ENCODE measurements around the gene MORC2. TPM values are rescaled to one million over a fixed set of nuclear protein-coding genes. Genes with fewer than 3 reads are reported as not detected.

The MORC2 gene
- total RNA-seq, 1 donor from 2014 or later = 19.3 TPM

GRCh38 chr22:30984317-30984716 is 15.7 kb upstream of the MORC2 start:
- no peak overlapping the region for H3K4me3 ChIP-seq
- ATAC-seq (no peak), DNase-seq (no peak)
- peaks cover 10% of the 10 kb centered on the region for H3K9me3 ChIP-seq
- H3K4me1 ChIP-seq = no peaks in the 10 kb centered on the region
- TF ChIP-seq, protein P1, sequence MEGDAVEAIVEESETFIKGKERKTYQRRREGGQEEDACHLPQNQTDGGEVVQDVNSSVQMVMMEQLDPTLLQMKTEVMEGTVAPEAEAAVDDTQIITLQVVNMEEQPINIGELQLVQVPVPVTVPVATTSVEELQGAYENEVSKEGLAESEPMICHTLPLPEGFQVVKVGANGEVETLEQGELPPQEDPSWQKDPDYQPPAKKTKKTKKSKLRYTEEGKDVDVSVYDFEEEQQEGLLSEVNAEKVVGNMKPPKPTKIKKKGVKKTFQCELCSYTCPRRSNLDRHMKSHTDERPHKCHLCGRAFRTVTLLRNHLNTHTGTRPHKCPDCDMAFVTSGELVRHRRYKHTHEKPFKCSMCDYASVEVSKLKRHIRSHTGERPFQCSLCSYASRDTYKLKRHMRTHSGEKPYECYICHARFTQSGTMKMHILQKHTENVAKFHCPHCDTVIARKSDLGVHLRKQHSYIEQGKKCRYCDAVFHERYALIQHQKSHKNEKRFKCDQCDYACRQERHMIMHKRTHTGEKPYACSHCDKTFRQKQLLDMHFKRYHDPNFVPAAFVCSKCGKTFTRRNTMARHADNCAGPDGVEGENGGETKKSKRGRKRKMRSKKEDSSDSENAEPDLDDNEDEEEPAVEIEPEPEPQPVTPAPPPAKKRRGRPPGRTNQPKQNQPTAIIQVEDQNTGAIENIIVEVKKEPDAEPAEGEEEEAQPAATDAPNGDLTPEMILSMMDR (IDR thresholded peaks at IDR 0.05) = no peak
- no peaks in the 10 kb centered on the region for H3K27me3 ChIP-seq (ENCODE audit: low read depth)
- H3K36me3 ChIP-seq = no peaks in the 10 kb centered on the region
- intact Hi-C loops (cut with DNase I) = no loop called here
- no peak overlapping the region for H3K27ac ChIP-seq

- H3K27me3 ChIP-seq (ENCODE audit: low read depth) = no peaks in the 10 kb centered on the region
- ATAC-seq = no peak
- no peak overlapping the region for H3K27ac ChIP-seq
- no peaks in the 10 kb centered on the region for H3K36me3 ChIP-seq
- TF ChIP-seq, protein P1 (IDR thresholded peaks at IDR 0.05) = no peak
- intact Hi-C loops (cut with DNase I) = no loop called here
- H3K4me3 ChIP-seq = no peak overlapping the region
- no peaks in the 10 kb centered on the region for H3K4me1 ChIP-seq
- peaks cover 27% of the 10 kb centered on the region for H3K9me3 ChIP-seq
- DNase-seq = no peak
These were observed 13.9 kb upstream of the MORC2 start for GRCh38 chr22:30982512-30982911.

- no peak overlapping the region for H3K27ac ChIP-seq
- no peaks in the 10 kb centered on the region for H3K4me1 ChIP-seq
- TF ChIP-seq, protein P1 (IDR thresholded peaks at IDR 0.05) = no peak
- H3K4me3 ChIP-seq = no peak overlapping the region
- peaks cover 52% of the 10 kb centered on the region for H3K9me3 ChIP-seq
- H3K27me3 ChIP-seq (ENCODE audit: low read depth) = no peaks in the 10 kb centered on the region
- no peak for DNase-seq
- intact Hi-C loops (cut with DNase I) = no loop called here
- no peak for ATAC-seq
- H3K36me3 ChIP-seq = no peaks in the 10 kb centered on the region
These were observed 11.4 kb upstream of the MORC2 start for GRCh38 chr22:30979932-30980331.

DNA sequence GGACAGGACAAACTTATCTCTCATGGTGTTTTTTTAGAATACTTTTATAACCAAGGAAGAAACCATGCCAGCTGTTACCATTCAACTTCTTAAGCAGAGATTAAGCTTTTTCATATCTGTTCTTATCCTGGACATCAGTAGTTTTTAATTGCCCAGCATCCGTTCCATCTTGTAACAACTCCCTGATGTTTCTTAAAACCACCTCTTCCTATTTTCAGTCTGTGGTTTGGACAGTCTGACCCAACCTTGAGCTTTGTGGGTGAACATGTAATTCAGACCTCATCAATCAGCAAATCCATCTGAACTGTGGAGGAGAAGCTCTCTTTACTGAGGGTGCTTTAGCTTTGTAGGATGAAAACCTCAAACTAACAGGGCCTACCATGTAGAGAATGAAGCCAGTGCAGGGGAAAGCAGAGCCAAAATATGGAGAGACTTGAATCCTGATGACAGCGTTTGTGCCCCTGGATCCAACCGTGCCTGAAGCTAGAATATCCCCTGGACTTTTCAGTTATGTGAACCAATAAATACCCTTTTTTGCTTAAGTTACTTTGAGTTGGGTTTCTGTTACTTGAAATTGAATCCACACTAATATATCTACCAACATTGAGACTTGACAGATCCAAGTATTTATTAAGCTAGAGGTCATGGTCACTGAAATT is 9.9 kb upstream of the MORC2 start:
- ATAC-seq = no peak
- Histone ChIP-seq H3K4me3 (no peak overlapping the region), H3K9me3 (peaks cover 56% of the 10 kb centered on the region), H3K4me1 (no peaks in the 10 kb centered on the region), H3K27me3 (ENCODE audit: low read depth) (no peaks in the 10 kb centered on the region), H3K27ac (no peak overlapping the region), H3K36me3 (peaks cover 7% of the 10 kb centered on the region)
- intact Hi-C loops (cut with DNase I) = no loop called here
- TF ChIP-seq, protein P1 (IDR thresholded peaks at IDR 0.05) = no peak
- no peak for DNase-seq

DNA sequence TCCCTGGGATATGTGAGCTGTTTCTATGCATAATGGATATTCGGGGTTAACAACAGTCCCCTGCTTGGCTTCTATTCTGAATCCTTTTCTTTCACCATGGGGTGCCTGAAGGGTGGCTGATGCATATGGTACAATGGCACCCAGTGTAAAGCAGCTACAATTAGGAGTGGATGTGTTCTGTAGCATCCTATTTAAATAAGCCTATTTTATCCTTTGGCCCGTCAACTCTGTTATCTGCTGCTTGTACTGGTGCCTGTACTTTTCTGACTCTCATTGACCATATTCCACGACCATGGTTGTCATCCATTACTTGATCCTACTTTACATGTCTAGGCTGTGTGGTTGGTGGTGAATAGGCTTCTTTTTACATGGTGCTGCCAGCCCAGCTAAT is 1.8 kb upstream of the MORC2 start:
- peak overlapping the region; percentile 85 for H3K4me3 ChIP-seq
- no peak overlapping the region for H3K27ac ChIP-seq
- peaks cover 27% of the 10 kb centered on the region for H3K36me3 ChIP-seq
- no peaks in the 10 kb centered on the region for H3K27me3 ChIP-seq (ENCODE audit: low read depth)
- H3K4me1 ChIP-seq = peaks cover 35% of the 10 kb centered on the region
- intact Hi-C loops (cut with DNase I) = no loop called here
- TF ChIP-seq, protein P1 (IDR thresholded peaks at IDR 0.05) = no peak
- no peak for DNase-seq
- ATAC-seq = no peak
- peaks cover 38% of the 10 kb centered on the region for H3K9me3 ChIP-seq

Data from lower lobe of right lung (tissue), 2 donors.